BE2C (cell line): ENCODE data around the gene IFT57.

ENCODE experiments used
- DNase-seq: peaks from one replicate; pipeline ENCODE4 v3.0.0-alpha.2; 2020
- H3K27me3 ChIP-seq: fragments of 250-450 bp; sonication (Bioruptor Pico); 2 replicates; pipeline ENCODE4 v1.5.1; 2020; ENCODE audit warnings: mild to moderate bottlenecking
- H3K36me3 ChIP-seq: fragments of 250-450 bp; sonication (Bioruptor Pico); 2 replicates; pipeline ENCODE4 v1.5.1; 2020; ENCODE audit warnings: mild to moderate bottlenecking
- H3K4me1 ChIP-seq: fragments of 250-450 bp; sonication (Bioruptor Pico); 2 replicates; pipeline ENCODE4 v1.5.1; 2020
- H3K4me3 ChIP-seq: 2 replicates; pipeline ENCODE4 v1.5.1; 2011; ENCODE audit warnings: low read depth, low read length
- H3K9me3 ChIP-seq: fragments of 250-450 bp; sonication (Bioruptor Pico); 2 replicates; pipeline ENCODE4 v1.5.1; 2020
- CTCF ChIP-seq: IDR thresholded peaks from 2 replicates; pipeline ENCODE4 v1.5.1; 2012; ENCODE audit warnings: mild to moderate bottlenecking, low read depth, low read length

Gene IFT57

GRCh38 chr3:108125550-108126071 lies 96.6 kb downstream of the IFT57 start:
- no peaks in the 10 kb centered on the region for H3K9me3 ChIP-seq
- H3K27me3 ChIP-seq: no peaks in the 10 kb centered on the region
- no peaks in the 10 kb centered on the region for H3K36me3 ChIP-seq
- TF ChIP-seq CTCF: no peak
- DNase-seq: no peak
- H3K4me3 ChIP-seq: no peak overlapping the region
- peaks cover 10% of the 10 kb centered on the region for H3K4me1 ChIP-seq

- H3K4me3 ChIP-seq: no peak overlapping the region
- H3K36me3 ChIP-seq: no peaks in the 10 kb centered on the region
- DNase-seq: no peak
- H3K27me3 ChIP-seq: no peaks in the 10 kb centered on the region
- H3K4me1 ChIP-seq: peaks cover 10% of the 10 kb centered on the region
- no peaks in the 10 kb centered on the region for H3K9me3 ChIP-seq
- TF ChIP-seq CTCF: no peak
Measured at GRCh38 chr3:108125153-108125543, 97.1 kb downstream of the IFT57 start.

GRCh38 chr3:108124337-108125152 lies 97.7 kb downstream of the IFT57 start:
- no peak overlapping the region for H3K4me3 ChIP-seq
- TF ChIP-seq CTCF: no peak
- peaks cover 10% of the 10 kb centered on the region for H3K4me1 ChIP-seq
- H3K27me3 ChIP-seq: no peaks in the 10 kb centered on the region
- DNase-seq: no peak
- H3K36me3 ChIP-seq: no peaks in the 10 kb centered on the region
- no peaks in the 10 kb centered on the region for H3K9me3 ChIP-seq

- Histone ChIP-seq H3K4me1 (peaks cover 10% of the 10 kb centered on the region), H3K36me3 (no peaks in the 10 kb centered on the region), H3K9me3 (no peaks in the 10 kb centered on the region), H3K27me3 (no peaks in the 10 kb centered on the region), H3K4me3 (no peak overlapping the region)
- no peak for TF ChIP-seq CTCF
- DNase-seq: no peak
Measured at GRCh38 chr3:108123326-108123725, 98.9 kb downstream of the IFT57 start.

GRCh38 chr3:108122276-108122675 lies 99.9 kb downstream of the IFT57 start:
- no peak for DNase-seq
- peaks cover 10% of the 10 kb centered on the region for H3K4me1 ChIP-seq
- no peaks in the 10 kb centered on the region for H3K27me3 ChIP-seq
- H3K4me3 ChIP-seq: no peak overlapping the region
- H3K36me3 ChIP-seq: no peaks in the 10 kb centered on the region
- H3K9me3 ChIP-seq: no peaks in the 10 kb centered on the region
- TF ChIP-seq CTCF: no peak

- no peak for TF ChIP-seq CTCF
- Histone ChIP-seq H3K27me3 (no peaks in the 10 kb centered on the region), H3K4me3 (no peak overlapping the region), H3K36me3 (no peaks in the 10 kb centered on the region), H3K9me3 (no peaks in the 10 kb centered on the region), H3K4me1 (peaks cover 2% of the 10 kb centered on the region)
- DNase-seq: no peak
Measured at GRCh38 chr3:108119398-108120104, 102.7 kb downstream of the IFT57 start.
